GM23338 (cell line): ENCODE data around the gene F12. TPM values are rescaled to one million over a fixed set of nuclear protein-coding genes. Genes with fewer than 3 reads are reported as not detected.
A peak's percentile ranks its signal among the peaks of the same experiment; 100 is the strongest.

ENCODE experiments used
- ATAC-seq: fragments of 200-7000 bp; cut with Tn5 transposase; 3 replicates; pipeline ENCODE4 v1.9.1; 2020
- DNase-seq: peaks from one replicate; pipeline ENCODE4 v3.0.0-alpha.2; 2015; ENCODE audit warnings: low spot score
- H2AFZ ChIP-seq: fragments of 200-600 bp; sonication (generic); 2 replicates; pipeline ENCODE4 v1.8.0; 2016; ENCODE audit warnings: antibody characterized with exemption, mild to moderate bottlenecking, moderate library complexity
- H3F3A ChIP-seq: fragments of 200-600 bp; sonication (generic); replicated peaks from 2 replicates; pipeline ENCODE4 v1.8.0; 2017; ENCODE audit warnings: antibody characterized with exemption, mixed run types, low read depth
- H3K27ac ChIP-seq: fragments of 200-600 bp; sonication (generic); 2 replicates; pipeline ENCODE4 v1.6.1; 2016; ENCODE audit warnings: low read depth
- H3K27me3 ChIP-seq: fragments of 200-600 bp; sonication (generic); 2 replicates; pipeline ENCODE4 v1.8.0; 2016; ENCODE audit warnings: mild to moderate bottlenecking, mixed run types, moderate library complexity; ENCODE audit not compliant: insufficient read depth
- H3K36me3 ChIP-seq: fragments of 200-600 bp; sonication (generic); 2 replicates; pipeline ENCODE4 v1.8.0; 2016; ENCODE audit warnings: mild to moderate bottlenecking; ENCODE audit not compliant: insufficient read depth
- H3K4me1 ChIP-seq: fragments of 200-600 bp; sonication (generic); 2 replicates; pipeline ENCODE4 v1.8.0; 2016; ENCODE audit warnings: mild to moderate bottlenecking, moderate library complexity; ENCODE audit not compliant: insufficient read depth
- H3K4me2 ChIP-seq: fragments of 200-600 bp; sonication (generic); 2 replicates; pipeline ENCODE4 v1.7.1; 2017; ENCODE audit warnings: mixed run types
- H3K4me3 ChIP-seq: fragments of 200-600 bp; sonication (generic); 2 replicates; pipeline ENCODE4 v1.6.1; 2016; ENCODE audit warnings: mixed run types
- H3K79me2 ChIP-seq: fragments of 200-600 bp; sonication (generic); replicated peaks from 2 replicates; pipeline ENCODE4 v1.8.0; 2017; ENCODE audit warnings: mild to moderate bottlenecking; ENCODE audit not compliant: insufficient read depth
- H3K9me2 ChIP-seq: fragments of 200-600 bp; sonication (generic); 2 replicates; pipeline ENCODE4 v1.8.0; 2017; ENCODE audit not compliant: insufficient read depth
- H4K20me1 ChIP-seq: fragments of 200-600 bp; sonication (generic); replicated peaks from 2 replicates; pipeline ENCODE4 v1.8.0; 2017; ENCODE audit warnings: mild to moderate bottlenecking; ENCODE audit not compliant: insufficient read depth
- H3K27ac Mint-ChIP-seq: 2 replicates; pipeline ENCODE4 v1.8.0; 2020; ENCODE audit warnings: inconsistent platforms, mild to moderate bottlenecking, moderate library complexity, mixed read lengths
- H3K27me3 Mint-ChIP-seq: 3 replicates; pipeline ENCODE4 v1.8.0; 2022; ENCODE audit warnings: low read depth, mild to moderate bottlenecking, moderate library complexity, mixed read lengths, inconsistent platforms; ENCODE audit not compliant: insufficient read depth, poor library complexity
- H3K36me3 Mint-ChIP-seq: 3 replicates; pipeline ENCODE4 v1.8.0; 2021; ENCODE audit warnings: low read depth, mild to moderate bottlenecking, inconsistent platforms, moderate library complexity, mixed read lengths
- H3K4me1 Mint-ChIP-seq: 3 replicates; pipeline ENCODE4 v1.8.0; 2020; ENCODE audit warnings: mild to moderate bottlenecking, inconsistent platforms, mixed read lengths
- H3K4me3 Mint-ChIP-seq: 3 replicates; pipeline ENCODE4 v1.8.0; 2021; ENCODE audit warnings: moderate library complexity, mild to moderate bottlenecking, inconsistent platforms, mixed read lengths
- H3K9me3 Mint-ChIP-seq: 3 replicates; pipeline ENCODE4 v1.8.0; 2020; ENCODE audit warnings: moderate library complexity, mild to moderate bottlenecking, inconsistent platforms, mixed read lengths
- CREB1 ChIP-seq: fragments of 250-450 bp; sonication (Bioruptor Pico); IDR thresholded peaks from 2 replicates; pipeline ENCODE4 v1.5.0; 2020; ENCODE audit warnings: low read depth, mild to moderate bottlenecking, moderate library complexity
- EZH2 ChIP-seq: fragments of 200-600 bp; sonication (generic); IDR thresholded peaks from one replicate; pipeline ENCODE4 v1.8.0; 2017; ENCODE audit warnings: antibody characterized with exemption, mild to moderate bottlenecking, low read depth; ENCODE audit not compliant: unreplicated experiment
- STAT1 ChIP-seq: IDR thresholded peaks from one replicate; pipeline ENCODE4 v1.6.1; 2016; ENCODE audit warnings: antibody characterized with exemption; ENCODE audit not compliant: unreplicated experiment
- ZNF114 ChIP-seq: fragments of 250-450 bp; sonication (Bioruptor Pico); IDR thresholded peaks from 2 replicates; pipeline ENCODE4 v1.5.0; 2020; ENCODE audit warnings: mild to moderate bottlenecking, moderate library complexity
- ZNF331 ChIP-seq: fragments of 250-450 bp; sonication (Bioruptor Pico); IDR thresholded peaks from 2 replicates; pipeline ENCODE4 v1.5.0; 2020; ENCODE audit warnings: low read depth, mild to moderate bottlenecking, moderate library complexity
- polyA plus RNA-seq: library from polyadenylated mRNA; unstranded; fragments of >200 nt; fragmentation: Nextera tagmentation; extraction: Ambion mirVana; gene quantifications from 2 replicates; pipeline ENCODE4 v1.2.1, GENCODE V29; 2016
- total RNA-seq: library from RNA; depleted of rRNA; stranded (reverse); fragments of >200 nt; shearing (Covaris generic); gene quantifications from 2 replicates; pipeline ENCODE4 v1.2.3, GENCODE V29; 2014
- TF ChIP-seq, protein P1 (sequence below), 2 experiments: fragments of 200-600 bp in 1 of 2; sonication (generic) in 1 of 2; conservative IDR thresholded peaks; 2 replicates each; pipeline versions ENCODE4 v1.5.1 to v1.6.1; 2016 to 2017; ENCODE audit warnings: antibody characterized with exemption in 2 of 2, low read depth in 2 of 2, mild to moderate bottlenecking in 2 of 2, moderate library complexity in 1 of 2
- TF ChIP-seq, protein P2 (sequence below): fragments of 250-450 bp; sonication (Bioruptor Pico); IDR thresholded peaks from 2 replicates; pipeline ENCODE4 v1.5.0; 2020; ENCODE audit warnings: mild to moderate bottlenecking, moderate library complexity

F12 gene
- total and polyA plus RNA-seq, 2 experiments from 2014 or later, result 2.9 to 8.0 TPM

DNA sequence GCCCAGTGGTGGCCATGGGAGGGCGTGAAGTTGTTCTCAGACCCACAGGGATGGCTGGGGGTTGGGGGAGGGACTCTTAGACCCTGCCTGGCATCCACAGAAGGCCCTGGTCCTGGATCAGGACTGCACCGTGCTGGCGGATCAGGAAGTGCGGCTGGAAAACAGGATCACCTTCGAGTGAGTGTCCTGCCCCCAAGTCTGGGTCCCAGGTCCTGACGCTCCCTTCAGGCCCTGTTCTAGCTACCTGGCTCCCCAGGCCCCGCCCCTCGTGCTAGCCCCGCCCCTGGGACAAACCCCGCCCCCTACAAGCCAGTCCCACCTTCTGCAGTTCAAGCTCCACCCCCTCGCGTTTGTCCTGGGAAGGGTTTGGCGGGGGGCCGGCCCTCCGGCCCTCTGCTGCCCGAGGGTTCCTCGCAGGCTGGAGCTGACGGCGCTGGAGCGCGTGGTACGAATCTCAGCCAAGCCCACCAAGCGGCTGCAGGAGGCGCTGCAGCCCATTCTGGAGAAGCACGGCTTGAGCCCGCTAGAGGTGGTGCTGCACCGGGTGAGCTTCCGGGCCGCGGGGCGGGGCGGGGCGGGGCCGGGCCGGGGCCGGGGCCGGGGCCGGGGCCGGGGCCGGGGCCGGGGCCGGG lies 38.8 kb downstream of the F12 start:
- peaks cover 51% of the 10 kb centered on the region for H3K4me1 Mint-ChIP-seq
- peaks cover 46% of the 10 kb centered on the region for H3K4me1 ChIP-seq
- H3K4me3 ChIP-seq, result peak overlapping the region; percentile 59; the same call in 1 of the 2 replicates
- no peaks in the 10 kb centered on the region for H3K36me3 ChIP-seq
- H3K9me3 Mint-ChIP-seq, result no peaks in the 10 kb centered on the region; the same call in 2 of the 3 replicates
- H3F3A ChIP-seq, result 0 out of 2 replicates have a peak, but pooled peaks cover 17% of the 10 kb centered on the region
- H3K36me3 Mint-ChIP-seq, result peaks cover 11% of the 10 kb centered on the region
- H2AFZ ChIP-seq, result no peak overlapping the region
- DNase-seq, result peak; percentile 98
- H3K4me2 ChIP-seq, result peak overlapping the region; percentile 76
- peaks cover 36% of the 10 kb centered on the region for H3K27me3 Mint-ChIP-seq
- ATAC-seq, result peak; percentile 58
- 0 out of 2 replicates have a peak overlapping the region, but pooled peaks have one; percentile 47 for H3K27ac ChIP-seq
- no peaks in the 10 kb centered on the region for H3K79me2 ChIP-seq
- H3K27ac Mint-ChIP-seq, result no peak overlapping the region
- H4K20me1 ChIP-seq, result no peaks in the 10 kb centered on the region; the same call in 1 of the 2 replicates
- H3K4me3 Mint-ChIP-seq, result peak overlapping the region; percentile 43
- TF ChIP-seq ZNF114 (CRISPR knock-in tag), result no peak
- TF ChIP-seq, protein P1, sequence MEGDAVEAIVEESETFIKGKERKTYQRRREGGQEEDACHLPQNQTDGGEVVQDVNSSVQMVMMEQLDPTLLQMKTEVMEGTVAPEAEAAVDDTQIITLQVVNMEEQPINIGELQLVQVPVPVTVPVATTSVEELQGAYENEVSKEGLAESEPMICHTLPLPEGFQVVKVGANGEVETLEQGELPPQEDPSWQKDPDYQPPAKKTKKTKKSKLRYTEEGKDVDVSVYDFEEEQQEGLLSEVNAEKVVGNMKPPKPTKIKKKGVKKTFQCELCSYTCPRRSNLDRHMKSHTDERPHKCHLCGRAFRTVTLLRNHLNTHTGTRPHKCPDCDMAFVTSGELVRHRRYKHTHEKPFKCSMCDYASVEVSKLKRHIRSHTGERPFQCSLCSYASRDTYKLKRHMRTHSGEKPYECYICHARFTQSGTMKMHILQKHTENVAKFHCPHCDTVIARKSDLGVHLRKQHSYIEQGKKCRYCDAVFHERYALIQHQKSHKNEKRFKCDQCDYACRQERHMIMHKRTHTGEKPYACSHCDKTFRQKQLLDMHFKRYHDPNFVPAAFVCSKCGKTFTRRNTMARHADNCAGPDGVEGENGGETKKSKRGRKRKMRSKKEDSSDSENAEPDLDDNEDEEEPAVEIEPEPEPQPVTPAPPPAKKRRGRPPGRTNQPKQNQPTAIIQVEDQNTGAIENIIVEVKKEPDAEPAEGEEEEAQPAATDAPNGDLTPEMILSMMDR (conservative IDR thresholded peaks at IDR 0.05; ENCODE audit: low read depth in 2 of 2), result peak; percentile 50 to 79; a peak in 3 of 4 replicates
- H3K27me3 ChIP-seq, result peaks cover 15% of the 10 kb centered on the region
- H3K9me2 ChIP-seq, result no peaks in the 10 kb centered on the region

DNA sequence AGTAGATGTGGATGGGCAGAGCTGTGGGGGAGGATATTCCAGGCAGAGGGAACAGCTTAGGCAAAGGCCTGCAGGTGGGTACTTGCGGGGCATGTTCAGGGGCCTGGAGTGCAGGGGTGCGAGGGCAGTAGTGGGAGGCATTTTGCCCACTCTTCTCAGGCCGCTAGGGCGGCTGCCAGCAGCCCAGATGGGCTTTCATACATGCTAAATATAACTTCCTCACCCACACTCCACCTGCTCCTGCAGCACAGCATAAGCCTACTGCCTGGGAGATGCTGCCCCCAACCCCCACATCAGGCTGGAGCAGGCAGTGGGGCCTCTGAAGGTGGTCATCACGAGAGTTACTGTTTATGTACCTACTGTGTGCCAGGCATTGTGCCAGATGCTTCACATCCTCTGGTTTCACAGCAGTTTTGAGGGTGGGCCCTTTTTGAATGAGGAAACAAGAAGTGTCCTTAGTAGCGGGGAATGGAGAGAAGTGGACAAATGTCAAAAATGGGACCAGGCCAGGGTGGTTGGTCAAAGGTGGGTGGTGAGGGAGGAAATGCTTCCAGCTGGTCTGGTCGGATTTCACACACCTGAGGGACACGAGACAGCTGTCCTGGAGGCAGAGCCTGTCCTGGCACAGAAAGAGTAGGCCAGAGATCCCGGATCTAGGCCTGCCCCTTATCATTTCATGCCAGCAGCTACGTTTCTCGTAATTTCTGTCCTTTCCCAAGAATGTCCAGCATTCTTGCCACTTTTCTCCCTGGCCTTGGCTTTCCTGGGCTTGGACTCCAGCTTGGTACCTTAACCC lies 39.5 kb downstream of the F12 start:
- no peaks in the 10 kb centered on the region; the same call in 2 of the 3 replicates for H3K9me3 Mint-ChIP-seq
- Histone ChIP-seq H2AFZ (no peak overlapping the region), H3K4me2 (peak overlapping the region; percentile 76)
- no peak for TF ChIP-seq EZH2
- no peak for TF ChIP-seq CREB1
- TF ChIP-seq, protein P2, sequence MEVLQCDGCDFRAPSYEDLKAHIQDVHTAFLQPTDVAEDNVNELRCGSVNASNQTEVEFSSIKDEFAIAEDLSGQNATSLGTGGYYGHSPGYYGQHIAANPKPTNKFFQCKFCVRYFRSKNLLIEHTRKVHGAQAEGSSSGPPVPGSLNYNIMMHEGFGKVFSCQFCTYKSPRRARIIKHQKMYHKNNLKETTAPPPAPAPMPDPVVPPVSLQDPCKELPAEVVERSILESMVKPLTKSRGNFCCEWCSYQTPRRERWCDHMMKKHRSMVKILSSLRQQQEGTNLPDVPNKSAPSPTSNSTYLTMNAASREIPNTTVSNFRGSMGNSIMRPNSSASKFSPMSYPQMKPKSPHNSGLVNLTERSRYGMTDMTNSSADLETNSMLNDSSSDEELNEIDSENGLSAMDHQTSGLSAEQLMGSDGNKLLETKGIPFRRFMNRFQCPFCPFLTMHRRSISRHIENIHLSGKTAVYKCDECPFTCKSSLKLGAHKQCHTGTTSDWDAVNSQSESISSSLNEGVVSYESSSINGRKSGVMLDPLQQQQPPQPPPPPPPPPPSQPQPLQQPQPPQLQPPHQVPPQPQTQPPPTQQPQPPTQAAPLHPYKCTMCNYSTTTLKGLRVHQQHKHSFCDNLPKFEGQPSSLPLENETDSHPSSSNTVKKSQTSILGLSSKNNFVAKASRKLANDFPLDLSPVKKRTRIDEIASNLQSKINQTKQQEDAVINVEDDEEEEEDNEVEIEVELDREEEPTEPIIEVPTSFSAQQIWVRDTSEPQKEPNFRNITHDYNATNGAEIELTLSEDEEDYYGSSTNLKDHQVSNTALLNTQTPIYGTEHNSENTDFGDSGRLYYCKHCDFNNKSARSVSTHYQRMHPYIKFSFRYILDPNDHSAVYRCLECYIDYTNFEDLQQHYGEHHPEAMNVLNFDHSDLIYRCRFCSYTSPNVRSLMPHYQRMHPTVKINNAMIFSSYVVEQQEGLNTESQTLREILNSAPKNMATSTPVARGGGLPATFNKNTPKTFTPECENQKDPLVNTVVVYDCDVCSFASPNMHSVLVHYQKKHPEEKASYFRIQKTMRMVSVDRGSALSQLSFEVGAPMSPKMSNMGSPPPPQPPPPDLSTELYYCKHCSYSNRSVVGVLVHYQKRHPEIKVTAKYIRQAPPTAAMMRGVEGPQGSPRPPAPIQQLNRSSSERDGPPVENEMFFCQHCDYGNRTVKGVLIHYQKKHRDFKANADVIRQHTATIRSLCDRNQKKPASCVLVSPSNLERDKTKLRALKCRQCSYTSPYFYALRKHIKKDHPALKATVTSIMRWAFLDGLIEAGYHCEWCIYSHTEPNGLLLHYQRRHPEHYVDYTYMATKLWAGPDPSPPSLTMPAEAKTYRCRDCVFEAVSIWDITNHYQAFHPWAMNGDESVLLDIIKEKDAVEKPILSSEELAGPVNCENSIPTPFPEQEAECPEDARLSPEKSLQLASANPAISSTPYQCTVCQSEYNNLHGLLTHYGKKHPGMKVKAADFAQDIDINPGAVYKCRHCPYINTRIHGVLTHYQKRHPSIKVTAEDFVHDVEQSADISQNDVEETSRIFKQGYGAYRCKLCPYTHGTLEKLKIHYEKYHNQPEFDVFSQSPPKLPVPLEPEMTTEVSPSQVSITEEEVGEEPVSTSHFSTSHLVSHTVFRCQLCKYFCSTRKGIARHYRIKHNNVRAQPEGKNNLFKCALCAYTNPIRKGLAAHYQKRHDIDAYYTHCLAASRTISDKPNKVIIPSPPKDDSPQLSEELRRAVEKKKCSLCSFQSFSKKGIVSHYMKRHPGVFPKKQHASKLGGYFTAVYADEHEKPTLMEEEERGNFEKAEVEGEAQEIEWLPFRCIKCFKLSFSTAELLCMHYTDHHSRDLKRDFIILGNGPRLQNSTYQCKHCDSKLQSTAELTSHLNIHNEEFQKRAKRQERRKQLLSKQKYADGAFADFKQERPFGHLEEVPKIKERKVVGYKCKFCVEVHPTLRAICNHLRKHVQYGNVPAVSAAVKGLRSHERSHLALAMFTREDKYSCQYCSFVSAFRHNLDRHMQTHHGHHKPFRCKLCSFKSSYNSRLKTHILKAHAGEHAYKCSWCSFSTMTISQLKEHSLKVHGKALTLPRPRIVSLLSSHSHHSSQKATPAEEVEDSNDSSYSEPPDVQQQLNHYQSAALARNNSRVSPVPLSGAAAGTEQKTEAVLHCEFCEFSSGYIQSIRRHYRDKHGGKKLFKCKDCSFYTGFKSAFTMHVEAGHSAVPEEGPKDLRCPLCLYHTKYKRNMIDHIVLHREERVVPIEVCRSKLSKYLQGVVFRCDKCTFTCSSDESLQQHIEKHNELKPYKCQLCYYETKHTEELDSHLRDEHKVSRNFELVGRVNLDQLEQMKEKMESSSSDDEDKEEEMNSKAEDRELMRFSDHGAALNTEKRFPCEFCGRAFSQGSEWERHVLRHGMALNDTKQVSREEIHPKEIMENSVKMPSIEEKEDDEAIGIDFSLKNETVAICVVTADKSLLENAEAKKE (CRISPR knock-in tag), result no peak
- no peak for TF ChIP-seq STAT1
- TF ChIP-seq ZNF331 (CRISPR knock-in tag), result no peak
- TF ChIP-seq, protein P1 (conservative IDR thresholded peaks at IDR 0.05; ENCODE audit: low read depth in 2 of 2), result no peak

More for the DNA sequence above, 39.5 kb downstream of the F12 start:
- Mint-ChIP-seq H3K4me3 (peak overlapping the region; percentile 43; the same call in 2 of the 3 replicates), H3K27ac (no peak overlapping the region), H3K4me1 (peaks cover 55% of the 10 kb centered on the region), H3K36me3 (peaks cover 11% of the 10 kb centered on the region), H3K27me3 (peaks cover 33% of the 10 kb centered on the region)
- Histone ChIP-seq H3K79me2 (no peaks in the 10 kb centered on the region), H3K4me1 (peaks cover 48% of the 10 kb centered on the region), H3K27me3 (peaks cover 15% of the 10 kb centered on the region), H3K4me3 (peak overlapping the region; percentile 30; the same call in 1 of the 2 replicates), H3K27ac (0 out of 2 replicates have a peak overlapping the region, but pooled peaks have one; percentile 47), H3K9me2 (no peaks in the 10 kb centered on the region), H4K20me1 (no peaks in the 10 kb centered on the region; the same call in 1 of the 2 replicates), H3F3A (0 out of 2 replicates have a peak, but pooled peaks cover 18% of the 10 kb centered on the region), H3K36me3 (no peaks in the 10 kb centered on the region)
- DNase-seq, result no peak
- no peak for ATAC-seq
